ENCODE measurements around the gene AKR1B1.

GRCh38 chr7:134440067-134440466 is 18.8 kb downstream of the AKR1B1 start:
- no peak for TF ChIP-seq CTCF (IDR thresholded peaks at IDR 0.05 in 4 of 5, conservative IDR thresholded peaks at IDR 0.05 in 1 of 5)
- TF ChIP-seq POLR2A (IDR thresholded peaks at IDR 0.05) = no peak

Measured in gastrocnemius medialis (tissue), 4 donors.